Activated T-cell treated with anti-CD3 and anti-CD28 coated beads for 1 hour (primary cell): ENCODE data around the gene HRAS.
"Not testable (repeated sequence)": the region's sequence is repeated elsewhere in the genome, so short reads cannot be mapped to it uniquely, and the experiment has no call there.

ENCODE experiments used
- DNase-seq: peaks from one replicate; pipeline ENCODE4 v3.0.0-alpha.2; 2020; ENCODE audit warnings: low read depth

The HRAS gene

GRCh38 chr11:535519-536454, at the start of gene HRAS:
HRAS (minus strand) TSS chr11:535576.
- peak; percentile 92 for DNase-seq

- no peak for DNase-seq
Observed at GRCh38 chr11:584287-584686, 48.9 kb upstream of the HRAS start.

GRCh38 chr11:581752-582151, 46.4 kb upstream of the HRAS start:
- DNase-seq, result no peak

- no peak for DNase-seq
Observed at GRCh38 chr11:581342-581741, 46.0 kb upstream of the HRAS start.

- no peak for DNase-seq
Observed at GRCh38 chr11:579830-580601, 44.6 kb upstream of the HRAS start.

- DNase-seq, result no peak
Observed at GRCh38 chr11:578276-579035, 43.1 kb upstream of the HRAS start.

- no peak for DNase-seq
Observed at GRCh38 chr11:577611-577894, 42.2 kb upstream of the HRAS start.

- no peak for DNase-seq
Observed at GRCh38 chr11:576811-577610, 41.6 kb upstream of the HRAS start.

GRCh38 chr11:575996-576768, 40.8 kb upstream of the HRAS start, which contains the start of gene PHRF1:
PHRF1 (plus strand) TSS chr11:576470; CDS start chr11:581513, 5,043 bp downstream.
- DNase-seq, result peak; percentile 94

GRCh38 chr11:575313-575995, 40.1 kb upstream of the HRAS start:
- no peak for DNase-seq

GRCh38 chr11:574632-575312, 39.4 kb upstream of the HRAS start:
- DNase-seq, result no peak

- not testable (repeated sequence) for DNase-seq
Observed at GRCh38 chr11:574031-574570, 38.7 kb upstream of the HRAS start.

- no peak for DNase-seq
Observed at GRCh38 chr11:573146-573759, 37.9 kb upstream of the HRAS start.

- DNase-seq, result no peak
Observed at GRCh38 chr11:571802-572185, 36.4 kb upstream of the HRAS start.

- no peak for DNase-seq
Observed at GRCh38 chr11:569158-569885, 33.9 kb upstream of the HRAS start.

GRCh38 chr11:568306-569157, 33.2 kb upstream of the HRAS start:
- DNase-seq, result peak; percentile 85

GRCh38 chr11:567629-568292, 32.4 kb upstream of the HRAS start:
- DNase-seq, result no peak
